Measurements from ENCODE around the gene TRAPPC13.

- TF ChIP-seq CTCF (conservative IDR thresholded peaks at IDR 0.05 in 1 of 2, IDR thresholded peaks at IDR 0.05 in 1 of 2; ENCODE audit: low read depth in 1 of 2, low read length in 2 of 2): no peak
- TF ChIP-seq EZH2 (IDR thresholded peaks at IDR 0.05; ENCODE audit: low read length, missing control alignments): no peak
Observed at GRCh38 chr5:65647941-65648340, 23.1 kb downstream of the TRAPPC13 start.
